ENCODE data around the gene CCDC12.
"Not testable (repeated sequence)": the region's sequence is repeated elsewhere in the genome, so short reads cannot be mapped to it uniquely, and the experiment has no call there.

CCDC12 gene

GRCh38 chr3:46913644-46914043 is 62.9 kb downstream of the CCDC12 start:
- H3K4me3 ChIP-seq (ENCODE audit: low read length) = no peak overlapping the region
- TF ChIP-seq EZH2phosphoT487 (IDR thresholded peaks at IDR 0.05; ENCODE audit: low read length) (no peak), CTCF (IDR thresholded peaks at IDR 0.05; ENCODE audit: low read length) (no peak), EZH2 (optimal IDR thresholded peaks at IDR 0.05; ENCODE audit: low read depth, low read length) (no peak)
- H3K4me1 ChIP-seq (ENCODE audit: low read length) = 0 out of 2 replicates have a peak, but pooled peaks cover 1% of the 10 kb centered on the region
- no peaks in the 10 kb centered on the region for H3K79me2 ChIP-seq (ENCODE audit: low read length)
- H3K4me2 ChIP-seq (ENCODE audit: low read depth, low read length) = no peak overlapping the region
- H3K27me3 ChIP-seq (replicated peaks; ENCODE audit: insufficient read depth, low read length) = no peaks in the 10 kb centered on the region
- H3K9me2 ChIP-seq (replicated peaks; ENCODE audit: insufficient read depth, low read length) = no peaks in the 10 kb centered on the region
- H3K9ac ChIP-seq (ENCODE audit: low read length) = no peak overlapping the region
- no peaks in the 10 kb centered on the region for H3F3A ChIP-seq (ENCODE audit: insufficient read depth, low read length)
- no peak for DNase-seq
- H2AFZ ChIP-seq (ENCODE audit: low read length) = no peak overlapping the region
- H3K9me3 ChIP-seq (replicated peaks; ENCODE audit: insufficient read depth, low read length) = no peaks in the 10 kb centered on the region
- H3K27ac ChIP-seq (ENCODE audit: low read length) = no peak overlapping the region
- no peaks in the 10 kb centered on the region for H4K20me1 ChIP-seq (ENCODE audit: insufficient read depth, low read length)
- no peaks in the 10 kb centered on the region for H3K36me3 ChIP-seq (replicated peaks; ENCODE audit: insufficient read depth, low read length)

- H3K4me2 ChIP-seq (ENCODE audit: low read depth, low read length) = no peak overlapping the region
- no peaks in the 10 kb centered on the region for H3K27me3 ChIP-seq (replicated peaks; ENCODE audit: insufficient read depth, low read length)
- H3K36me3 ChIP-seq (replicated peaks; ENCODE audit: insufficient read depth, low read length) = no peaks in the 10 kb centered on the region
- no peaks in the 10 kb centered on the region for H3K79me2 ChIP-seq (ENCODE audit: low read length)
- H3K9me2 ChIP-seq (replicated peaks; ENCODE audit: insufficient read depth, low read length) = no peaks in the 10 kb centered on the region
- H3K4me1 ChIP-seq (ENCODE audit: low read length) = no peaks in the 10 kb centered on the region
- H3K9ac ChIP-seq (ENCODE audit: low read length) = no peak overlapping the region
- no peaks in the 10 kb centered on the region for H3F3A ChIP-seq (ENCODE audit: insufficient read depth, low read length)
- H3K9me3 ChIP-seq (replicated peaks; ENCODE audit: insufficient read depth, low read length) = no peaks in the 10 kb centered on the region
- no peak for TF ChIP-seq EZH2 (optimal IDR thresholded peaks at IDR 0.05; ENCODE audit: low read depth, low read length)
- no peak overlapping the region for H3K27ac ChIP-seq (ENCODE audit: low read length)
- DNase-seq = no peak
- no peak overlapping the region for H2AFZ ChIP-seq (ENCODE audit: low read length)
- H3K4me3 ChIP-seq (ENCODE audit: low read length) = no peak overlapping the region
- no peaks in the 10 kb centered on the region for H4K20me1 ChIP-seq (ENCODE audit: insufficient read depth, low read length)
Measured at GRCh38 chr3:46912986-46913385, 63.6 kb downstream of the CCDC12 start.

GRCh38 chr3:46910914-46911313 is 65.6 kb downstream of the CCDC12 start:
- not testable (repeated sequence) for H3K27me3 ChIP-seq (replicated peaks; ENCODE audit: insufficient read depth, low read length); H3K9me3 ChIP-seq (replicated peaks; ENCODE audit: insufficient read depth, low read length); H4K20me1 ChIP-seq (ENCODE audit: insufficient read depth, low read length); H3K27ac ChIP-seq (ENCODE audit: low read length); H3K4me2 ChIP-seq (ENCODE audit: low read depth, low read length); H3K9me2 ChIP-seq (replicated peaks; ENCODE audit: insufficient read depth, low read length); H3K36me3 ChIP-seq (replicated peaks; ENCODE audit: insufficient read depth, low read length); H2AFZ ChIP-seq (ENCODE audit: low read length); H3K4me1 ChIP-seq (ENCODE audit: low read length); H3K9ac ChIP-seq (ENCODE audit: low read length); H3K79me2 ChIP-seq (ENCODE audit: low read length); DNase-seq; H3F3A ChIP-seq (ENCODE audit: insufficient read depth, low read length); H3K4me3 ChIP-seq (ENCODE audit: low read length)

GRCh38 chr3:46910166-46910760 is 66.3 kb downstream of the CCDC12 start:
- DNase-seq = no peak
- no peak for TF ChIP-seq CTCF (IDR thresholded peaks at IDR 0.05; ENCODE audit: low read length)
- no peak for TF ChIP-seq EZH2phosphoT487 (IDR thresholded peaks at IDR 0.05; ENCODE audit: low read length)
- no peak for TF ChIP-seq EZH2 (optimal IDR thresholded peaks at IDR 0.05; ENCODE audit: low read depth, low read length)
- Histone ChIP-seq H3K9me3 (replicated peaks; ENCODE audit: insufficient read depth, low read length) (no peaks in the 10 kb centered on the region), H3K4me1 (ENCODE audit: low read length) (no peaks in the 10 kb centered on the region), H3K27me3 (replicated peaks; ENCODE audit: insufficient read depth, low read length) (no peaks in the 10 kb centered on the region), H4K20me1 (ENCODE audit: insufficient read depth, low read length) (no peaks in the 10 kb centered on the region), H3K4me2 (ENCODE audit: low read depth, low read length) (no peak overlapping the region), H3F3A (ENCODE audit: insufficient read depth, low read length) (no peaks in the 10 kb centered on the region), H3K36me3 (replicated peaks; ENCODE audit: insufficient read depth, low read length) (no peaks in the 10 kb centered on the region), H3K27ac (ENCODE audit: low read length) (no peak overlapping the region), H3K9ac (ENCODE audit: low read length) (no peak overlapping the region), H3K4me3 (ENCODE audit: low read length) (no peak overlapping the region), H3K9me2 (replicated peaks; ENCODE audit: insufficient read depth, low read length) (no peaks in the 10 kb centered on the region), H3K79me2 (ENCODE audit: low read length) (no peaks in the 10 kb centered on the region), H2AFZ (ENCODE audit: low read length) (no peak overlapping the region)
